AG10803 (cell line): ENCODE measurements around the gene TGM2.

Source experiments
- DNase-seq: peaks from one replicate; pipeline ENCODE4 v3.0.0; 2010; ENCODE audit warnings: low read depth
- H3K4me3 ChIP-seq: 2 replicates; pipeline ENCODE4 v1.5.1; 2011; ENCODE audit warnings: mild to moderate bottlenecking, low read length, control low read depth
- TF ChIP-seq, protein P1 (sequence below): conservative IDR thresholded peaks from 2 replicates; pipeline ENCODE4 v1.5.1; 2011; ENCODE audit warnings: mild to moderate bottlenecking, low read length, control low read depth, inconsistent platforms

Gene TGM2

DNA sequence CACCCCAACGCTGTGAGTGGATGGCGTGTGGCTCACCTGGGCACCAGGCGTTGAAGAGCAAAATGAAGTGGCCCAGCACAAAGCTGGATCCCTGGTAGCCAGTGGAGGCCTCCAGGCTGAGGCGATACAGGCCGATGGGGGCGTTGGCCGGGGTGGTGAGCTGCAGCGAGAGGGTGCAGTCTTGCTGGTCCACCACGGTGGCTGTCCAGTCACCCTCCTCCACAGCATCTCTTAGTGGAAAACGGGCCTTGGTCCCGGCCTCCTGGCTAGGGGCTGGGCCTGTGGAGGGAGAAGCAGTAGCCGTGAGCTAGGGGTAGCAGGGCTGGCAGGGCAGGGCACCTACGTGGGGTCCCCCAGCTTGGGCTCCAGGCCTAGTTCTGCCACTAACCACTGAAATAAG, 9.3 kb downstream of the TGM2 start:
- TF ChIP-seq, protein P1, sequence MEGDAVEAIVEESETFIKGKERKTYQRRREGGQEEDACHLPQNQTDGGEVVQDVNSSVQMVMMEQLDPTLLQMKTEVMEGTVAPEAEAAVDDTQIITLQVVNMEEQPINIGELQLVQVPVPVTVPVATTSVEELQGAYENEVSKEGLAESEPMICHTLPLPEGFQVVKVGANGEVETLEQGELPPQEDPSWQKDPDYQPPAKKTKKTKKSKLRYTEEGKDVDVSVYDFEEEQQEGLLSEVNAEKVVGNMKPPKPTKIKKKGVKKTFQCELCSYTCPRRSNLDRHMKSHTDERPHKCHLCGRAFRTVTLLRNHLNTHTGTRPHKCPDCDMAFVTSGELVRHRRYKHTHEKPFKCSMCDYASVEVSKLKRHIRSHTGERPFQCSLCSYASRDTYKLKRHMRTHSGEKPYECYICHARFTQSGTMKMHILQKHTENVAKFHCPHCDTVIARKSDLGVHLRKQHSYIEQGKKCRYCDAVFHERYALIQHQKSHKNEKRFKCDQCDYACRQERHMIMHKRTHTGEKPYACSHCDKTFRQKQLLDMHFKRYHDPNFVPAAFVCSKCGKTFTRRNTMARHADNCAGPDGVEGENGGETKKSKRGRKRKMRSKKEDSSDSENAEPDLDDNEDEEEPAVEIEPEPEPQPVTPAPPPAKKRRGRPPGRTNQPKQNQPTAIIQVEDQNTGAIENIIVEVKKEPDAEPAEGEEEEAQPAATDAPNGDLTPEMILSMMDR: no peak
- no peak for DNase-seq
- H3K4me3 ChIP-seq: no peak overlapping the region

DNA sequence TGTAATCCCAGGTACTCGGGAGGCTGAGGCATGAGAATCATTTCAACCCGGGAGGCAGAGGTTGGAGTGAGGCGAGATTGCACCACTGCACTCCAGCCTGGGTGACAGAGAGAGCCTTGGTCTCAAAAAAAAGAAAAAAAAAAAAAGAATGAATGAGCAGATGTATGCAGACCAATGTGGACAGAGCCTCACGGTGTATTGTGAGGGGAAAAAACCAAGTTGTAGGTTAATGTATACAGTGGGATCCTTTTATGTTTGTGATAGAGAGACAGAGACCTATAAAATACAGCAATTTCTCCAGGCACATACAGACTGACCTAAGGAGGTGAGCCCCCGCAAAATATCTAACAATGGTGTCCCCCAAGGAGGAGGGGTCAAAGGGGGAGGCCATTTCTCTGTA, 11.7 kb downstream of the TGM2 start:
- TF ChIP-seq, protein P1: no peak
- DNase-seq: no peak
- H3K4me3 ChIP-seq: no peak overlapping the region

DNA sequence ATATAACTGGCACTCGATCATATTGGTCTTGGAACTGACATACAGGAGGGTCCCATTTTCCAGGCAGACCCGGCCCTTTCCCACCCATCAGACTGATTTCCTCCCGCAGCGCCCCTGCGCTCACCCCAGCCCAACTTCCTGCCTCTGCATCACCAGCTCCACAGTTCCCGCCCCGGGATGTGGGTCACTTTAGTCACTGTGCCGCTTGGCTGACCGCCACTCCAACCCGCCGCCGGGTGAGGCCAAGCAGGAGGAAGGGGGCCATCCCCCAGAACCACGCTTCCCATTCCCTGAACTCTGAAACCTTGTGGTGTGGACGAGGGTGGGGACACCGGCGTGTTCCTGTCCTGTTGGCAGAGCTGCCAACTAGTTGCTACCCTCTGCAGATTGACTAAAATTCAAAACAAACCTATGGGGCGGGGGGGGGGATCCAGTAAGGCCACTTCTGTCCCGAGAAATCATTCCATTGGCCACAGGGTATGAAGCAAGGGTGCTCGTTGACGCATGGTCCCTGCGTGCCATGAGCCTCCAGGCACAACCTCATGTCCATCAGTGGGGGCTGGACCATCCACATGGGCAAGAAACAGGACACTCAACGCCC, 12.3 kb downstream of the TGM2 start:
- H3K4me3 ChIP-seq: no peak overlapping the region
- TF ChIP-seq, protein P1: no peak
- DNase-seq: no peak

DNA sequence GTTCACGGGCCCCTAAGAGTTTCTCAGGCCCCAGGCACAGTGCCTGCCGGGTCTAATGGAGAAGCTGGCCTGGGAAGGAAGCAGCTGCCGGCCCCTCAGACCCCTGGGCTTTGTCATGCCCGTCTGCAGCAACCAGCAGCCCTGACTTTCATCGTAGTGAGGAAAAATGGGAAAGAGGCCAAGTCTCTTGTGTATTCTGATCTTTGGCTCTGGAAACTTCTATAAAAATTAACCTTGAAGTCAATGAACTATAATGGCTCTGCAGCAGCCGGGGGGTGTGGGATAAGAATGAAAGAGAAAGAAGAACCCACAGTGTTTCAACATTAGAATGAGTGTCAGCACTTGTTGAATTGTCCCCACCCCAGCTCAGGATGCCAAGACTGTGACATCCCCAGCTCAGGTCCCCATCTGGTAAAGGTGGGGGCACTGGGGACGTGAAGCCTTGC, 12.9 kb downstream of the TGM2 start:
- no peak overlapping the region for H3K4me3 ChIP-seq
- TF ChIP-seq, protein P1: no peak
- DNase-seq: no peak

DNA sequence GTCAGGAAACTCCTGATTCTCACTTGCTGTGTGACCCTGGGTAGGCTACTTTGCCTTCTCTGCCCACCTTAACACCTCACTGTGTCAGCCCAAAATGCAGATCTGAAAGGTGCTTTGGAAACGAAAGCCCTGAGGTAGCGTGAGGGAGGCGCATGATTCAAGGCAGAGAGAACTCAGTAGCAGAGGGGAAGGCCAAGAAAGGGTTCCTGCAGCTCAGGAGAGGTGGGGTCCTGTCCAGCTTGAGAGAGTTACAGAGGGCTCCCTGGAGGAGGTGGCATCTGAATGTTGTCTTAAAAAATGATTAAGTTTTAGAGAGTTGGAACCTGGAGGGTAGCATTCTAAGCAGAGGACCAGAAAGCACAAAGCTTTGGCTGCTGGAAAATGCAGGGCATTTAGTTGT, 13.6 kb downstream of the TGM2 start:
- TF ChIP-seq, protein P1: no peak
- H3K4me3 ChIP-seq: no peak overlapping the region

DNA sequence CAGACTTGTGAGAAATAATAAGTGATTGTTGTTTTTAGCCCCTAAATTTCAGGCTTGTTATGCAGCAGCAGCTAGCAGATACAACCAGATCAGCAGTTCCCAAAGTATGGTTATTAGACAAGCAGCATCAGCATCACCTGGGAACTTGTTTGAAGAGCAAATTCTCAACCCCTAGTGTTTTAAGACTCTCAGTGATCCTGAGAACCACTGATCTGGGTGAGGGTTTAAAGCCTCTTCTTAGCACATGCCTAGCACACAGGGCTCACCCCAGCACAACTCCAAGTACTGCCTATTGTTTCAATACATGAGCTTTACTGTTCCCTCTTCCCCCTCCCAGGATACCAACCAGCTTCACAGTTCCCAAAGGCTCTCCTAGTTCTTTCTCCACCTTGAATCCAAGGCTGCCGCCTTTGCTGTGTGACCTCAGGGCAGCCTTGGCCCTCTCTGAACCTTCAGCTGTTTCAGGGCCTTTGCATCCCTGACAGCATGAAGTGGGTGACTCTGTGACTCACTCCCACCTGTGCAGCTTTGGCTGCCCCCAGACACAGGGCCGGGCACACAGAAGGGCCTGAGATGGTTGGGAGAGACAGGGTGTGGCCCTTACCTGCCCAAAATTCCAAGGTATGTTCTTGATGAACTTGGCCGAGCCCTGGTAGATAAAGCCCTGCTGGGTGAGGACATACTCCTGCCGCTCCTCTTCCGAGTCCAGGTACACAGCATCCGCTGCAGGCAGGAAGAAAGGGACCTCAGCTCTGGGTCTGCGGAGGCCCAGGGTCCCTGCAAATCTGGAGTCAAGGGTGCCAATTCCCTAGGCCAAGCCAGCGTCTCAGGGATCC, 14.5 kb downstream of the TGM2 start:
- no peak for DNase-seq
- TF ChIP-seq, protein P1: no peak
- H3K4me3 ChIP-seq: no peak overlapping the region

More for the DNA sequence above, 13.6 kb downstream of the TGM2 start:
- DNase-seq: no peak
